ENCODE results near the gene RIPOR3.
"Not testable (repeated sequence)": the region's sequence is repeated elsewhere in the genome, so short reads cannot be mapped to it uniquely, and the experiment has no call there.

The RIPOR3 gene

GRCh38 chr20:50724851-50725723 lies 33.7 kb upstream of the RIPOR3 start:
- DNase-seq (ENCODE audit: low spot score): no peak

- no peak for DNase-seq (ENCODE audit: low spot score)
Measured at GRCh38 chr20:50724112-50724725, 32.9 kb upstream of the RIPOR3 start.

DNA sequence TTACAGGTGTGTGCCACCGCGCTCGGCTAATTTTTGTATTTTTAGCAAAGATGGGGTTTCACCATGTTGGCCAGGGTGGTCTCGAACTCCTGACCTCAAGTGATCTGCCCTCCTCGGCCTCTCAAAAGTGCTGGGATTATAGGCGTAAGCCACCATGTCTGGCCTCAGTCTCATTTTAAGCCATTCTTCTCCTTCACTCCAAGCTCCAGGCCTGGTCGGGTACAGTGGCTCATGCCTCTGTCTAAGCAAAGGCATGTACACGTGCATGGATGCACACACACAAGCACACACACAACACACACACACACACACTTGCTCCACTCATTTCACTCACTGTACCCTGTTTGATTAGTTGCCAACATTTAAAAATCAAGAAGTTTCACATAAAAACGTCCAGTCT lies 32.3 kb upstream of the RIPOR3 start:
- no peak for DNase-seq (ENCODE audit: low spot score)

- no peak for DNase-seq (ENCODE audit: low spot score)
Measured at GRCh38 chr20:50722424-50723155, 31.2 kb upstream of the RIPOR3 start.

DNA sequence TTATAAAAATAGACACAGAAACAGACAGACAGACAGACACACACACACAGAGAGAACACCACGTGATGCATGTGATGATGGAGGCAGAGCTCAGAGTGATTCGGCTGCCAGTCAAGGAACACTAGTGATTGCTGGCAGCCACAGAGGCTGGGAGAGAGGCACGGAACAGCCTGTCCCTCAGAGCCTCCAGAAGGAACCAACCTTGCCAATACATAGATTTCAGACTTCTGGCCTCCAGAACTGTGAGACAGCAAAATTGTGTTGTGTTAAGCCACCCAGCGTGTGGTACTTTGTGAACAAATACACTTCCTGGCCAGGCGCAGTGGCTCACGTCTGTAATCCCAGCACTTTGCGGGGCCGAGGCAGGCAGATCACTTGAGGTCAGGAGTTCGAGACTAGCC lies 30.5 kb upstream of the RIPOR3 start:
- no peak for DNase-seq (ENCODE audit: low spot score)

- DNase-seq (ENCODE audit: low spot score): no peak
Measured at GRCh38 chr20:50720582-50720981, 29.2 kb upstream of the RIPOR3 start.

- no peak for DNase-seq (ENCODE audit: low spot score)
Measured at GRCh38 chr20:50720026-50720425, 28.7 kb upstream of the RIPOR3 start.

- DNase-seq (ENCODE audit: low spot score): no peak
Measured at GRCh38 chr20:50719328-50719727, 28.0 kb upstream of the RIPOR3 start.

DNA sequence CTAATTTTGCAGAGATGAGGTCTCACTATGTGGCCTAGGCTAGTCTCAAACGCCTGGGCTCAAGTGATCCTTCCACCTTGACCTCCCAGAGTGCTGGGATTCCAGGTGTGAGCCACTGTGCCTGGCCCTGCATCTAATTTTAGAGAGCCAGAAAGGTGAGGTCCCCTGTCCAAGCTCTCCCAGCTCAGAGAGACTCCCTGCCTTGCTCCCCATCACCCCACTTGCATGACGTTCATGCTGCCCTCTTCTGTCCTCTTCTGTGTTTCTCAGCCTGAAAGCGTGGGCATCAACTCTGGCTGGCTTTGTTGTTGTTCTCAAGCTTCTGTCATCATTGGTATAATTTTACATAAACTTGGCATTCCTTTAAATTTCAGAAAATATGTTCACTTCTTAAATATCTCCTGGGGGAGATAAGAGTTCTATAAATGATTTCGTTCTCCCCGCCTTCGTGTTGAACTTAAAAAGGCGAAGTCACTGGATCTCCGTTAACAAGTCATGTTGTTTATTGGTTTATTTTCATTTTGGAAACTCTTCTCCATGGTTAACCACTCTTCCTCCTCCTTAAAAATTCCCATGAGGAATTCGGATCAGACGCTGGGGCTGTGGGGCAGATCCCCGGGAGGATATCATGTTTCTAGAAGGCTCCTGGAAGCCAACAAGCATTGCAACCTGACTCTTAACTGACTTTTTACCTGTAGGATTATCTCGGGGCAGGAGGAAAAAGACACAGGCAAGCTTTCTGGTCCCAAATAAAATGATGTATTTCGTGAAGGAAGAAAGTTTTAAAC lies 26.8 kb upstream of the RIPOR3 start:
- DNase-seq (ENCODE audit: low spot score): no peak

DNA sequence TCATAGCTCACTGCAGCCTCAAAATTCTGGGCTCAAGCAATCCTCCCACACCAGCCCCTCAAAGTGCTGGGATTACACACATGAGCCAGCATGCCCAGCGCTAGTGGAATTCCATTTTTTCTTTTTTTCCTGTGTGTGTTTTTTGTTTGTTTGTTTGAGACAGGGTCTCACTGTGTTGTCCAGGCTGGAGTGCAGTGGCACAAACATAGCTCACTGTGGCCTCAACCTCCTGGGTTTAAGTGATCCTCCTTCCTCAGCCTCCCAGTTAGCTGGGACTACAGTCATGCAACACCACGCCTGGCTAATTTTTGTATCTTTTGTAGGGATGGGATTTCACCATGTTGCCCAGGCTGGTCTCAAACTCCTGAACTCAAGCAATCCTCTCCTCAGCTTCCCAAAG lies 26.0 kb upstream of the RIPOR3 start:
- no peak for DNase-seq (ENCODE audit: low spot score)

GRCh38 chr20:50716518-50716917 lies 25.2 kb upstream of the RIPOR3 start:
- DNase-seq (ENCODE audit: low spot score): no peak

DNA sequence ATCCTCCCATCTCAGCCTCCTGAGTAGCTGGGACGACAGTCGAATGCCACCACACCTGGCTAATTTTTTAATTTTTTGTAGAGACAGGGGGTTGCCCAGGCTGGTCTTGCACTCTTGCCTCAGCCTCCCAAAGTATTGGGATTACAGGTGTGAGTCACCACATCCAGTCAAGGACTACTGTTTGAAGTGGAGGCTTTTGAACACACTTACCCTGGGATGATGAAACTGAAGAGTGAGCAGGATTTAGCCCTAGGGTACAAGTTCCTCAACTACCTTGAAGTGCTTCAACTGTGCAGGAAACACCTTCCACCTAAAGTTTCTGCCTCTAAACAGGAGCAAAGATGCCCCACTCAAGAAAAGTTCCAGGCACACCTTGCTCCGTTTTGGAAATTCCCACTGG lies 24.4 kb upstream of the RIPOR3 start:
- no peak for DNase-seq (ENCODE audit: low spot score)

DNA sequence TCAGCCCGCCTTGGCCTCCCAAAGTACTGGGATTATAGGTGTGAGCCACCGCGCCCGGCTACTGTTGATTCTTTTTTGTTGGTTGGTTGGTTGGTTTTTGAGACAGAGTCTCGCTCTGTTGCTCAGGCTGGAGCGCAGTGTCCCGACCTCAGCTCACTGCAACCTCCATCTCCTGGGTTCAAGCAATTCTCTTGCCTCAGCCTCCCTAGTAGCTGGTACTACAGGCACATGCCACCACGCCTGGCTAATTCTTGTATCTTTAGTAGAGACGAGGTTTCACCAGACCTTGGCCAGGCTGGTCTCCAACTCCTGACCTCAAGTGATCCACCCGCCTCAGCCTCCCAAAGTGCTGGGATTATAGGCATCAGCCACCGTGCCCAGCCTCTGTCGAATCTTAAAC lies 23.1 kb upstream of the RIPOR3 start:
- not testable (repeated sequence) for DNase-seq (ENCODE audit: low spot score)

- DNase-seq (ENCODE audit: low spot score): no peak
Measured at GRCh38 chr20:50713657-50714101, 22.3 kb upstream of the RIPOR3 start.

- DNase-seq (ENCODE audit: low spot score): no peak
Measured at GRCh38 chr20:50712771-50713656, 21.7 kb upstream of the RIPOR3 start.

DNA sequence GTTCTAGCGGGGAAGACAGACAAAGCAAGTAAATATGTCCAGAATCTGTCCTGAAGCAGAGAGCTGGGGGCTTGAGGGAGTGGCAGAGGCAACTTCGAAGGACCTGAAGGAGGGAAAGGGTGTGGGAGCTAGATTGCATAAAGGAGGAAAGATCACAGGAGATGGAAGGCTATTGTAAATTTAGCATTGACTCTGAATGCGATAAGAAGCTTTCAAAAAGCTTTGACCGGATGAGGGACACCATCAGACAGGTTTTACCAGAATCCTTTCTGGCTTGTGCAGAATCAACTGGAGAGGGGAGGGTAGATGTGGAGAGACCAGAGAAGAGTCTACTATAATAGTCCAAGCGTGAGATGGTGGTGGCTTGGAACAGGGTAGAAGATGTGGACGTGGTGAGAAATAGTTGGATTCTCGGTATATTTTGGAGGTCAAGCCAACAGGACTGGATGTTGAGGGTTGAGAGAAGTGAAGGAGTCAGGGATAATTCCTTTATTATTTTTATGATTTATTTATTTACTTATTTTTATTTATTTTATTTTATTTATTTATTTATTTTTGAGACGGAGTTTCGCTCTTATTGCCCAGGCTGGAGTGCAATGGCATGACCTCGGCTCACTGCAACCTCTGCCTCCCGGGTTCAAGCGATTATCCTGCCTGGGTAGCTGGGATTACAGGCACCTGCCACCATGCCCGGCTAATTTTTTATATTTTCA lies 19.9 kb upstream of the RIPOR3 start:
- no peak for DNase-seq (ENCODE audit: low spot score)

GRCh38 chr20:50710492-50711063 lies 19.2 kb upstream of the RIPOR3 start:
- no peak for DNase-seq (ENCODE audit: low spot score)

GRCh38 chr20:50709636-50709973 lies 18.3 kb upstream of the RIPOR3 start:
- no peak for DNase-seq (ENCODE audit: low spot score)

GRCh38 chr20:50708845-50709635 lies 17.7 kb upstream of the RIPOR3 start:
- no peak for DNase-seq (ENCODE audit: low spot score)
